Lung (tissue), 12 donors: Measurements from ENCODE around the gene ARHGEF1. TPM values are rescaled to one million over a fixed set of nuclear protein-coding genes. Genes with fewer than 3 reads are reported as not detected.

Experiments used
- ATAC-seq: fragments of 200-7000 bp; cut with Tn5 transposase; one replicate; pipeline ENCODE4 v1.9.1; 2020; ENCODE audit warnings: moderate number of reproducible peaks; ENCODE audit not compliant: insufficient read depth, low FRiP score
- DNase-seq, 3 donors: peaks; one replicate each; pipeline ENCODE4 v3.0.0-alpha.2; 2013 to 2017
- H3K27ac ChIP-seq, 2 donors: one replicate each; pipeline ENCODE4 v1.5.1; 2013; ENCODE audit warnings: mild to moderate bottlenecking in 2 of 2, moderate library complexity in 2 of 2, control low read depth in 1 of 2, inconsistent platforms in 1 of 2, low read depth in 1 of 2, low read length in 1 of 2
- H3K27me3 ChIP-seq, 3 donors: one replicate each; pipeline ENCODE4 v1.5.1; 2013; ENCODE audit warnings: low read length in 2 of 3; ENCODE audit not compliant: control insufficient read depth in 3 of 3, insufficient read depth in 3 of 3
- H3K36me3 ChIP-seq, 4 donors: one replicate each; pipeline ENCODE4 v1.5.1; 2013; ENCODE audit warnings: low read length in 4 of 4, mild to moderate bottlenecking in 1 of 4, moderate library complexity in 1 of 4; ENCODE audit not compliant: control insufficient read depth in 4 of 4, insufficient read depth in 4 of 4
- H3K4me1 ChIP-seq, 5 donors: one replicate each; pipeline ENCODE4 v1.5.1; 2013; ENCODE audit warnings: low read length in 5 of 5, mild to moderate bottlenecking in 2 of 5, moderate library complexity in 1 of 5; ENCODE audit not compliant: control insufficient read depth in 5 of 5, insufficient read depth in 5 of 5
- H3K4me3 ChIP-seq: one replicate; pipeline ENCODE4 v1.5.1; 2013; ENCODE audit warnings: mild to moderate bottlenecking, control low read depth, moderate library complexity
- H3K9ac ChIP-seq, 2 donors: one replicate each; pipeline ENCODE4 v1.5.1; 2013; ENCODE audit warnings: low read length in 2 of 2, control low read depth in 1 of 2; ENCODE audit not compliant: insufficient read depth in 1 of 2
- H3K9me3 ChIP-seq, 4 donors: one replicate each; pipeline ENCODE4 v1.5.1; 2013; ENCODE audit warnings: low read length in 3 of 4, mild to moderate bottlenecking in 1 of 4, moderate library complexity in 1 of 4; ENCODE audit not compliant: control insufficient read depth in 4 of 4, insufficient read depth in 3 of 4
- CTCF ChIP-seq: IDR thresholded peaks from 2 replicates; pipeline ENCODE4 v1.5.1; 2012; ENCODE audit warnings: mild to moderate bottlenecking; ENCODE audit errors: control extremely low read depth, extremely low read depth
- WGBS, 2 donors: extraction: QIAGEN DNeasy Blood & Tissue Kit; methylation state at CpG; one replicate each; pipeline ENCODE4 v1.1.7; 2013; 5-methylcytosine and 5-hydroxymethylcytosine counted together
- polyA plus RNA-seq, 2 donors: library from polyadenylated mRNA; stranded (reverse); fragments of 200-250 nt; gene quantifications; one replicate each; pipeline ENCODE4 v1.2.1, GENCODE V29; 2013
- total RNA-seq, 2 donors: library from RNA; depleted of rRNA in 1 of 2; stranded (reverse); fragments of >200 nt in 1 of 2; gene quantifications; one replicate each; pipeline ENCODE4 v1.2.1, GENCODE V29; 2014 to 2021
- donor health status: control.
- donor health status: control.
- donor health status: Bipolar disorder and iron deficiency.
- donor health status: healthy.
- donor health status: DM: yes; HTN: yes; CAD: no.

The ARHGEF1 gene
- total and polyA plus RNA-seq, 4 donors: 55.4 to 231 (median 176) TPM

GRCh38 chr19:41897820-41898219 lies 14.8 kb downstream of the ARHGEF1 start:
- Histone ChIP-seq H3K36me3 (peaks cover 5 to 75% (median 25%) of the 10 kb centered on the region in 4 donors), H3K9me3 (no peaks in the 10 kb centered on the region)

GRCh38 chr19:41898235-41898634 lies 15.3 kb downstream of the ARHGEF1 start:
- H3K36me3 ChIP-seq: peaks cover 5 to 75% (median 28%) of the 10 kb centered on the region in 4 donors
- H3K9me3 ChIP-seq: no peaks in the 10 kb centered on the region
- 95 to 97% methylated on average over 15 of the region's 15 CpGs for whole genome bisulfite sequencing, 2 donors
- H3K27me3 ChIP-seq: no peaks in the 10 kb centered on the region
- no peak for DNase-seq
- H3K4me3 ChIP-seq: no peak overlapping the region
- no peak for TF ChIP-seq CTCF
- peaks cover 0 to 3% (median 0%) of the 10 kb centered on the region in 5 donors for H3K4me1 ChIP-seq
- ATAC-seq: no peak
- no peak overlapping the region for H3K27ac ChIP-seq
- no peak overlapping the region for H3K9ac ChIP-seq

More at GRCh38 chr19:41897820-41898219, 14.8 kb downstream of the ARHGEF1 start:
- H3K4me1 ChIP-seq: peaks cover 0 to 3% (median 0%) of the 10 kb centered on the region in 5 donors
- H3K27ac ChIP-seq: no peak overlapping the region
- H3K27me3 ChIP-seq: no peaks in the 10 kb centered on the region
- DNase-seq (no peak), ATAC-seq (no peak)
- TF ChIP-seq CTCF: no peak
- no peak overlapping the region for H3K4me3 ChIP-seq
- WGBS, 2 donors: 90 to 95% methylated on average over 24 of the region's 24 CpGs
- H3K9ac ChIP-seq: no peak overlapping the region

GRCh38 chr19:41901707-41902360 lies 18.9 kb downstream of the ARHGEF1 start:
- 95% methylated on average over 21 of the region's 21 CpGs for WGBS, 2 donors
- DNase-seq: no peak
- Histone ChIP-seq H3K27ac (no peak overlapping the region), H3K9ac (no peak overlapping the region), H3K27me3 (no peaks in the 10 kb centered on the region), H3K4me1 (peaks cover 0 to 6% (median 0%) of the 10 kb centered on the region in 5 donors), H3K9me3 (peaks cover 0 to 2% (median 0%) of the 10 kb centered on the region in 4 donors), H3K4me3 (no peak overlapping the region), H3K36me3 (peaks cover 5 to 81% (median 32%) of the 10 kb centered on the region in 4 donors)
- ATAC-seq: no peak
- TF ChIP-seq CTCF: no peak

- Histone ChIP-seq H3K27ac (no peak overlapping the region), H3K4me1 (peaks cover 0 to 5% (median 0%) of the 10 kb centered on the region in 5 donors), H3K9ac (no peak overlapping the region), H3K9me3 (peaks cover 0 to 2% (median 0%) of the 10 kb centered on the region in 4 donors), H3K36me3 (peaks cover 5 to 81% (median 34%) of the 10 kb centered on the region in 4 donors), H3K27me3 (no peaks in the 10 kb centered on the region), H3K4me3 (no peak overlapping the region)
- DNase-seq: no peak
- ATAC-seq: no peak
- TF ChIP-seq CTCF: no peak
- 94 to 98% methylated on average over 17 of the region's 17 CpGs for WGBS, 2 donors
Observed at GRCh38 chr19:41902594-41902993, 19.6 kb downstream of the ARHGEF1 start.
